Stimulated activated CD4-positive, alpha-beta T cell treated with anti-CD3 and anti-CD28 coated beads, TNF-alpha, amount 100 ng/mL, for 4 hours (primary cell): ENCODE results near the gene TMEM129.
A peak's percentile ranks its signal among the peaks of the same experiment; 100 is the strongest.

ENCODE experiments used
- DNase-seq, 3 experiments: peaks; one replicate each; pipeline ENCODE4 v3.0.0-alpha.2; 2020; ENCODE audit warnings: low read depth in 3 of 3

TMEM129 gene, protein sequence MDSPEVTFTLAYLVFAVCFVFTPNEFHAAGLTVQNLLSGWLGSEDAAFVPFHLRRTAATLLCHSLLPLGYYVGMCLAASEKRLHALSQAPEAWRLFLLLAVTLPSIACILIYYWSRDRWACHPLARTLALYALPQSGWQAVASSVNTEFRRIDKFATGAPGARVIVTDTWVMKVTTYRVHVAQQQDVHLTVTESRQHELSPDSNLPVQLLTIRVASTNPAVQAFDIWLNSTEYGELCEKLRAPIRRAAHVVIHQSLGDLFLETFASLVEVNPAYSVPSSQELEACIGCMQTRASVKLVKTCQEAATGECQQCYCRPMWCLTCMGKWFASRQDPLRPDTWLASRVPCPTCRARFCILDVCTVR

DNA sequence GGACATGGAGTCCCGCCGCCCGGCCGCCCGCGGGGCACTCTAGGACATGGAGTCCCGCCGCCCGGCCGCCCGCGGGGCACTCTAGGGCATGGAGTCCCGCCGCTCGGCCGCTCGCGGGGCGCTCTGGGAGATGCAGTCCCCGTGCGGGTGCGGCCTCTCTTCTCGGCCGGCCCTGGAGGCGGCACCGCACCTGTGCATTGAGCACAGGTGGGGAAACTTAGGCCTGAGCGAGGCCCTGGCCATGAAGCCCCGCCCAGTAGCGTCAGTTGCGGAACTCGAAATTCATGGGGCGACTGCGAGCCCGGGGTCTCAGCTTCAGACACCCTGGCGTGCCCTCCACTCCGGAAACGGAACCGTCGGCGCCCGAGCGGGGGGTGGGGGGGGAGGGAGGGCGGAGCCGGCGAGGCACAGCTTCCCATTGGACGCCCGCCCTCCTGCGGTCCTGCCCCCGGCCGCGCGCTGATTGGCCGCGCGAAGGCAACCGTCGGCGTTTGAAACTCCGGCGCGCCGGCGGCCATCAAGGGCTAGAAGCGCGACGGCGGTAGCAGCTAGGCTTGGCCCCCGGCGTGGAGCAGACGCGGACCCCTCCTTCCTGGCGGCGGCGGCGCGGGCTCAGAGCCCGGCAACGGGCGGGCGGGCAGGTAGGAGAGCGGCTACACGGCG lies at the start of gene TMEM129, which contains the start of gene TACC3:
TMEM129 (minus strand) TSS at position 321 of the 663 bp plus-strand sequence. CDS start 486 bp downstream, outside the sequence.
TACC3 (plus strand) TSS at position 519 of the 663 bp plus-strand sequence. CDS start 1,901 bp downstream, outside the sequence.
- peak; percentile 88 to 90 (median 88) for DNase-seq

DNA sequence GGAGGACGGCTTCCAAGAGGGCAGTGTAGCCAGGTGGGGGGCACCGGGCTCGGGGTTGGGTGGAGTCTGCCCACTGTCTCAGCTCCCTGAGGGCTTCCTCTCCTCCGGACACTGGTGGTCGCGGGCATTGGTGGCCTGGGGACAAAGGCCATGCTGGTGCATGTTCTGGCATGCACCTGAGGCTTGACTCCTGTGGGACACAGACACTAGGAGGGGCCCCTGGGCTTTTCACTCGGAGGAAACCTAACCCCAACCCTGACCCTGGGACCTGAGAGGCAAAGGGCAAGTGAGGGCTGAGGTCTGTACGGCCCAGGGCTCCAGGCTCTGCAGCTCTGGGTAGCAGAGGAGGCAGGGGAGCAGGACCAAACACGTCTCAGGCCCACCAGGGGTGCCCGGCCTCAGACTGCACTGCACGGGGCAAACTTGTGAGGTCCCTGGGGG lies 49.7 kb upstream of the TMEM129 start:
- DNase-seq: no peak

DNA sequence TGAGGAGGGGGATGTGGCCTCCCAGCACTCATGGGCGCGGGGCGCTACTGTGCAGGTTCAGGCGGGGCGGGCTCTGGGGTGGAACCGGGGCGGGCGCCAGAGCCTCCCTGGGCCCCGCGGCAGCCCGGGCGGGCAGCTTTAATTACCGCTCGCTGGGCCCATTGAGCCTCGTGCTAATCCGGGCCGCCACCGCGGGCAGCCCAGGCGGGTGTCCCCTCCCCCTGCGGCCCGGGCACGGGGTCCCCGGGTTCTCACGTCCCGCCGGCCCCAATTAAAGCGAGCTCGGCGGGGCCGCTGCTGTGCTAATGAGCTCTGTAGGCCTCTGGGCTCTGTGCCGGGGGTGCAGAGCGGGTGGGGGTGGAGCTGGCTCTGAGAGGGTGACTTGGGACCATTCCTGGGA lies 49.1 kb upstream of the TMEM129 start:
- DNase-seq: no peak

DNA sequence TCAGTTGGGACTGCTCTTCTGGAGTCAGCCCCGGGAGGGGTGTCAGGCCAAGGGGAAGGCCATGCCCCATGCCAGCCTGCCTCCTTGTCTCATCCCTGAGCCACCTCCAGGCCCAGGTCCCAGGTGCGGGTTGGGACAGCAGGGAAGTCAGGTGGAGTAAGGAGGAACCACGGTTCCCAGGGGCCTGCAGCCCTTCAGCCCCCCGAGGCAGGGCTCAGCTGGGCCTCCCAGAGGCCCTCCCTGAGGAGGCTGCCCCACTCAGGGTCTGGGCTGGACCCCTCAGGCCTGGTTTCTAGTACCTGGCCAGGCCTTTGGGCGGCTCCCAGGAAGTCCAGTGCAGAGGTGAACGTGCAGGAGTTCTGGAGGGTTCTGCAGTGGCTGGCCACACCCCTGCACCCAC lies 48.6 kb upstream of the TMEM129 start:
- no peak for DNase-seq

DNA sequence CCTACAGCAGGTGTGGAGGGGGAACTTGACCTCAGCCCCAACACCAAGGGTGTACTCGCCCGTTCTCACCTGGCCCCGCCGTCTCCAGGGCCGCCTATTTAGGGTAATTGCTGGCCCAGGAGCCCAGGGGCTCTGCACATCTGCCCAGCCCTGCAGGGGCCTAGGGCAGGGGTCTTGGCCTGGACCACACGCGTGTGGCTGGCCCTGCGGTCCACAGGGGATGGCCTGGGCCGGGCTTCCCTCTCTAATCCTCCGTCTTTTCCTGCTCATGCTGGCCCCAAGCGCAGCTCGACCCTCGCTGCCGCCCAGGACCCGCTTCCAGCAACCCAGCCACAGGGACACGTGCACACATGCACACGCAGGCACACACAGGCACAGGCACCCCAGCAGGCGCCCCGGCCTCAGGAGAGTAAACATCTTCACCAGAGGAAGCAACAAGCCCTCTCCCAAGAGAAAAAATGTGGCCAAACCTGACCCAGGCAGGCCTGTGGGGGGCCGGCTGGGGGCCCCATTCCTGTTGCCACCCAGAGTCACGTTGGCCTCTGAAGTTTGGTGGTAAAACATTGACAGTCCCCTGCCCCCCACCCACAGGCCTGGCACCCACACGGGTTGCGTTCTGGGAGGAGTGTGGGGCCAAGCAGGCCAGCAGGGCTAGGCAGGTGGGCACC lies 47.4 kb upstream of the TMEM129 start:
- DNase-seq: no peak

DNA sequence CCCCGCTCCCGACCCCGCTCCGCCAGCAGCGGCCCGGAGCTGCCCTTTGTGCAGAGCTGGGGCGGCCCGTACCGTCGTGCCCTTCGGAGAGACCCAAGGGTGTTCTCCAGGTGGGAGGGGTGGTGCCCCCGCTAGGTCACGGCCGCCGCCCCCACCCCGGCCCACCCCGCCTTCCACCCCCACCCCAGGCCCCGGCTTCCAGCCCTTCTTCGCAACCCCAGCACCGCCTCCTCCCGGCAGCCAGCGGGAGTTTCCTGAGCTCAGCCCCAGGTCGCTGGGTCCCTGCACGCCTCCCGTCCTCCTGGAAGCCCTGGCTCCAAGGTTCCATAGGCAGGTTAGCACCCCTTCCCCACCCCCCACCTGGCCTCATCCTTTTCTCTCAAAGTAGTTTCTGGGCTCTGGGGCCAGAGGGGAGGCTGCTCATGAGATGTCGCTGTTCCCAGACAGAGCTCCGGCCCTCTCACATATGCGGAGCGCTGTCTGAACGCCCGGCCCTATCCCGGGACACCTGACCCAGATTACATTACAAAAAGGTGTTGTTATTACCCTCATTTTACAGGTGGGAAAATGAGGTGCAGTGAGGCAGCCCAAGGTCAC lies 46.7 kb upstream of the TMEM129 start:
- no peak for DNase-seq

DNA sequence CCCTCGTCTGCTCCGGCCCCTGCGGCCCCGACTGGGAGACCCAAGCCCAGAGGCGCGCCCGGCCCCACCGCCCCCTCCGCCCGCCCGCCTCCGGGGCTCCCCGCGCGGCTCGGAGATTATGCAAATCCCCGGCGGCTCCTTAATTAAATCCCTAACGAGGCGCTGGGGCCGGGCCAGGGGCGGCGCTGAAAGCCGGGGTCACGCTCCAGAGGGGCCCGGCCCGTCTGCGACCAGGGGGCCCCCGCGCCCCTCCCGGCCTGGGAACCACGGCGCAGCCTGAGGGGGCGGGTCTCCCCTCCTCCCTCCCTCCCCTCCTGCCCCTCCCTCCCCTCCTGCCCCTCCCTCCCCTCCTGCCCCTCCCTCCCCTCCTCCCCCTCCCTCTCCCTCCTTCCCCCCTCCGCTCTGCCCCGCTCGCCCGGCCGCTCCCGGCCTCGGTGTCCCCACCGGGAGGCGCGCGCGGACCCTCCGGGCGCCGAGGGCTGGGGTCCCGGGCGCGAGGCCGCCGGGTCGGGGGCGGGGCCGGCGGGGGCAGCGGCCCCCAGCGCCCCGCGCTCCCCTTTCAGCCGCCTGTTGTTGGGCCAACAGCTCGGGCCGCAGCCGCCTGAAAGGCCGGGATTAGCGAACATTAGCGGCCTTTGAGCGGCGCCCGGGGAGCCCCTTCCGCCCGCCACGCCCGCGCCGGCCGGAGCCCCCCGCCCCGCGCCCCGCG lies 46.1 kb upstream of the TMEM129 start:
- no peak for DNase-seq

DNA sequence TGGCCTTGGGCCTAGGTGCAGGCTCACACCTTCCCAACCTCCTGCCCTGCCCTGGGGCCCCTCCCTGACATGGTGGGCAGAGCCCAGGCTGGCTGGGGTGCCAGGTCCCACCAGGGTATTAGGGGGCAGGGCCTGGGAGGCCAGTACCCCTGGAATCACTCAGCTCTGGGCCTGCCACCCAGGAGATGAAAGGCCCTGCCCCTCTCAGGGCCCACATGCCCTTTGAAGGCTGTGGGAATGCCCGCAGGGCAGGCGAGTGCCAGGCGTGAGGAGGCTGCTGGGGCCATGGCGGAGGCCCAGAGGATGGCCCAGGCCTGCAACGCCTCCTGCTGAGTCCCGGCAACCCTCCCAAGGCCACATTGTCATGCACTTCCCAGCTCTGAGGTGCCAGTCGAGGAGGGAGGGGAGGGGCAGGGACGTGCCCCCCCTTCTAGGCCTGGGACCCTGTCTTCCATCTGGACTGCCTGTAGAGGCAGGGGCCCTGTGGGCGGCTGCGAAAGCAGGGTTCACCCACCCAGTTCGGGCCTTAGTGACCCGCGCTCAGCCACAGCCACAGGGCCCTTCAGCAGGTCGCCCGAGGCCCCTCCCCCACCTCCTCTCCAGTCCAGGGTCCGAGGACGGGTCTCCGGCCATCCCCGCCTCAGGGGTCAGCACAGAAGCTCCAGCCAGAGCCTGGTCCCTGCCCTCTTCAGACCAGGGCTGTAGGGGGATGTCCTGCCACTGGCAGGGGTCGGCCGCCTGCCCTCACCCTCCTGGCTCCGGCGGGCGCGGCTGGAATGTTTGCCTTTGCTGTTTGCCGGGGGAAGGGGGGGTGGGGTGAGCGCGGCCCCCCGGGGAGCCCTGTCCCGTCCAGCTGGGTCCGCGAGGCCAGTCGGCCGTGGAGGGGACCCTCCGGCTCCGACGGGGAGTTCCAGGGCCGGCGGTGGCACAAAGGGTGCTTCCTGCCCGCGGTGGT lies 45.3 kb upstream of the TMEM129 start:
- DNase-seq: no peak

DNA sequence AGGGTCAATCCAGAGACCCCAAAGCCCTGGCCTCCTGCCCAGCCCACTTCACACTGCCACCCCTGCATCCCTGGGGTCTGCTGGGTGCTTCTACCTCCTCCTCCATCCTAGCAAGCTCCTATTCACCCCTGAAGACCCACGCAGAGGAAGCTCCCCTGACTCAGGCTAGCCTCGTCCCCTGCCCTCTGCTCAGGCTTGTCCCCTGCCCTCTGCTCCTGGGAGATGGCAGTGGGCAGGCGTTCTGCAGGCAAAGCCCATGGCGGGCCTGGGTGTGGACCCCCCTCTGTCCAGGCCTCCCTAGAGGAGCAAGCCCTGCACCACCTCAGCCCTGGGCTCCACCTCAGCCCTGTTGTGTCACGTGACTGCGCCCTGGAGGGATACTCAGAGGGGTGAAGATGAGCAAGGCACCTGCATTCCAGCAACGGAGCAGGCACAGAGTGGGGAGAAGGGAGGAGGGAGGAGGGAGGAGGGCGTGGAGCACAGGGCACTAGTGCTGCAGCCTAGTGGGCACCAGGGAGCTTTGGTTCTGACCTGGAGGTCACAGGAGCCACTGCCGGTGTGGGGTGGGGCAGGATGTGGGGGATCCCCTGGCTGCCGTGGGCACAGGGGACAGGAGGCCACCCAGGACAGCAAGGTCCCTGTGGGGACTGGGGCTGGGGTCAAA lies 44.4 kb upstream of the TMEM129 start:
- no peak for DNase-seq

DNA sequence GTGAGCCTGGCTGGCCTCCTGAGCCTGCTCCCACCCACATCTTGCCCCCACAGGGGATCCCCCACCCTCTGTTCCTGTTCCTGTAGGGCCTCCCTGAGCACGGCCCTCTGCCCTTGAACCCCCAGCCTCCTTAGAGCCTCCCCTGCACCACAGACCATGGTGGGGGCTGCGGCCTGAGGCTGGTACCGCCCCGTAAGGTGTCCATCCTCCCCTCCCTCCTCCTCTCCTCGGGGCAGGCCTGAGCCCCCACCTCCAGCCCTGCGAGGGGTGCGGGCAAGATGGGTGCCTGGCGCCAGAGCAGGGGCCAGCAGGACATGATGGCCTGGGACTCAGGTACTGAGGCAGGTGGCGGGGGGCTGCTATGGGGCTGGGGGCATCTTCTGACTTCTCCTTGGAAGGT lies 43.5 kb upstream of the TMEM129 start:
- DNase-seq: no peak

DNA sequence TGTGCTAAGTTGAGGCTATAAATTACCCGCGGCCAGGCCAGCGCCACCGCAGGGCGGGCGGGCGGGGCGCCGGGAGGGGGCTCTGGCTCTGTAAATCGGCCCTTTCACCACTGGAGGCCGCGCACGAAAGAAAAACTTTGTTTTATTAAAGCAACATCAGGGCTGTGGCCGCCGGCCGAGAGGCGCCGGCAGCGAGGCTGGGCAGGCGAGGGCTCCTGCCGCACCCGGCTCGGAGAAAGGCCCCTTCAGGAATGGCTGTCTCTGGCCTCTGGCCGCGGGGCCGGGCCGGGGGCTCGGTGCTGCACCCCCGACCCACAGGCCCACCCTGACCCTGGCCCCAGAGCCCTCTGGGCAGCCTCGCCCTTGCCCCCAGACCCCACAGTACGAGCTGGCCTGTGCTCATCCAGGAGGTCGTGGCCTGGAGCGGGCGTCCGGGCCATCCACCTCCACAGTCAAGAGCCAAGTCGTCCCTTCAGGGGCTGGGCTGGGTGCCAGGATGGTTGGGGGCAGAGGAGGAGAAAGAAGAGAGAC lies 42.5 kb upstream of the TMEM129 start:
- no peak for DNase-seq

DNA sequence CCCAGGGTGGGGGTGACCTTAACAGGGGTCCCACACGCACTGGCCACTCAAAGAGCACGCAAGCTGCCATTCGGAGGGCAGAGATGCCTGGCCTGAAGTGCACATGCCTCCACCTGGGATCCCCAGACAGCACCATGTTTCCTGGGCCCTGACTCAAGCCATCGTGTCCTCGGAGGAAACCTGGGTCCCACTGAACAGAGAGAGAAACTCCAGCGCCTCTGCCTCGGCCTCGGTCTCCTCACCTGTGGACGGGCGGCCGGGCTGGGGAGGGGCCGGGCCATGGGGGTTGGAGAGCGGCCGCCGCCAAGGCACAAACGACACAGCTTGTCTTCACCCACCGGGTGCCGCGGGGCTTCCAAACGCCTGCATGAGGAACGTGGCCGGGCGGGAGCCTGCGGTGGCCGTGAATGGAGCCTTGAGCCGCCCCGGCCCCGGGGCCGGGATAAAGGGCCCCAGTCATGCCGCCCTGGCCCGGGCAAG lies 42.0 kb upstream of the TMEM129 start:
- DNase-seq: no peak

DNA sequence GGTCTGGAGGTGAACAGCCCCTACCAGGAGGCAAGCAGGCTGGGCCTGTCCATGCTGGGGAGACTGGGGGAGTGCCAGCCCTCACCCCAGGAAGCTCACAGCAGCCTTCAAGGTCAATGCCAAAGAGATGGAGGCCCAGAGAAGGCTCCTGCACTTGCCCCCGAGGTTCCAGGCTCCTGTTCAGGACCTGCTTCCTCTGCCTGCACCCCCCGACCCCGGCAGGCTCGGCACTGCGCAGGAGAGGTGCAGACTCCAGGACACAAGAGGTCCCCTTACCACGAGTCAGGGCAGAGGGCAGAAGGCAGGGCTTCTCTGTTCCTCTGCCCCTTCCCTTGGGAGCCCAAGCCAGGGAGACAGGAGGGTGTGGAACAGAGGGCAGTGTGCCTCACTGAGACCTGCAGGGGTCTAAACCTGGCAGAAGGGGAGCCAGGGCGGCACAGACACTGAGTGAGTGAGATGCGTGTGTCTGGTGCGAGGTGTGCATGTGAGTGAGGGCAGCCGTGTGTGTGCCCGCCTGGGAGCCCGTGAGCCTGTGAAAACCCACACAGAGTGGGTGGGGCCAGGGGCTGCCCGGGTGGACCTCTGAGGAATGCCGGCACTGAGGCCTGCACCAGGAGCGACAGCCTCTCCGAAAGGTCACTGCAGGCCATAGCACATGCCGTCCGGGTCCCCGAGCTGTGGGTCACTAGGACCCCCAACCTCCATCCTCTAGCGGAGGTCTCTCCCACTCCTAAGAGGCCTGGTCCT lies 41.3 kb upstream of the TMEM129 start:
- DNase-seq: no peak

DNA sequence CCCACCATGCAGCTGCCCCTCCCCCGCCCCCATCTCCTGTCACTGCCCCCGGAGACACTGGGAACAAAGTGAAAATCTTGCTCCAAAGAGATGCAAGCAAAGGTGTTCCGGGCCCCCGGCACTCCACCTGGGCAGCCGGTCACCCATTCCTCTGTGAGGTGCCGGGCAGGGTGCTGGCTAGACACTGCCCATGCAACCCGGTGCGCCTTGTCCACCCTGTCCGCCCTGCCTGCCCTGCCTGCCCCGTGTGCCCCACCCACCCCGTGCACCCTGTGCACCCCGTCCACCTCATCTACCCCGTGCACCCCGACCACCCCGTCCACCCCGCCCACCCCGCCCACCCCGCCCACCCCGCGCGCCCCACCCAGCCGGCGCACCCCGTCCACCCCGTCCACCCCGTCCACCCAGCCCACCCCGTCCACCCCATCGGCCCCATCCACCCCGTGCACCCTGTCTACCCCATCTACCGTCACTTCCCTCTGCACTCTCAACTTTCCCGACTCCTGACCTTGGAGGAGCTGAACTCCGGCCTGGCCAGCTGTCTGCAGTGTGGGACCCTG lies 40.1 kb upstream of the TMEM129 start:
- no peak for DNase-seq

DNA sequence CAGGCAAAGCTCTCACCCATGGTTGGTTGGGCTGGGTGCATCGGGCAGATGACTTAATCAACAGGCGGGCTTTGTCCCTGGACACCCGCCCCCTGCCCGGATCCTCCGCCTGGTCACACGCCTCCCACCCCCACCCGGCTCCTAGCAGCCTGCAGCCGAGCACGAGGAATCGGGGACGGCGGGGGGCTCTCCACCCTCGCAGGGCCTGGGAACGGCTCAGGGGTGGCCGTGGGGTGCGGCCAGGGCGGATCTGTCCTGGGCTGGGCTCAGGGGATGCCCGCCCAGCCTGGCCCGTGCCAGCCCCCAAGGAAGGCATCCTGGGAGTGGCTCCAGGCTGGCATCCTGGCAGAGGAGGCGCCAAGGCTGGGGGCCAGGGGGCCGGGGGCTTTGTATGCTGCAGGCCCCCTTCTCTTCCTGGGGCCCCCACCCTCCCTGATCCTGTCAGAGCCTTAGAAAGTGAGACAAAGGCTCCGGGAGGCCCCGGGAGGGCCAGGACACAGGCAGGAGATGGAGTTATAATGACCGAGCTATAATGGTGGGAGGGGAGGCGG lies 39.5 kb upstream of the TMEM129 start:
- DNase-seq: no peak

DNA sequence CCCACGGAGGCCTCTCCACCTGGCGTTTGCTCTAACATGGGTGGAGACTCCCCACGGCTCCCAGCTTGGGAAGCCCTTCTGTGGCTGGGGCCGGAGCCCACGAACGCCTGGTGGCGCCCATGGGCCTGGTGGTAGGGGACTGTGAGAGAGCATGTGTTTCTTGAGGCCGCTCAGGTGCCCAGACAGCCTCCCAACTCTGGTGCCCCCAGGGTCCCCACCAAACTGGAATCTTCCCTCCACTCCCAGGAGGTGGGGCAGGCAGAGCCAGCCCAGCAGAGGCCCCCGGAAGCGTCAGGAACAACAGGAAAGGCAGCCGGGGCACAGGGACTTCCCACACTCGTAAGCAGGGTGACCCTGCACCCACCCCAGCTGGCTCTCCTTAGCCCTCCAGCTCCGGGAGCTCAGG lies 38.7 kb upstream of the TMEM129 start:
- DNase-seq: no peak

DNA sequence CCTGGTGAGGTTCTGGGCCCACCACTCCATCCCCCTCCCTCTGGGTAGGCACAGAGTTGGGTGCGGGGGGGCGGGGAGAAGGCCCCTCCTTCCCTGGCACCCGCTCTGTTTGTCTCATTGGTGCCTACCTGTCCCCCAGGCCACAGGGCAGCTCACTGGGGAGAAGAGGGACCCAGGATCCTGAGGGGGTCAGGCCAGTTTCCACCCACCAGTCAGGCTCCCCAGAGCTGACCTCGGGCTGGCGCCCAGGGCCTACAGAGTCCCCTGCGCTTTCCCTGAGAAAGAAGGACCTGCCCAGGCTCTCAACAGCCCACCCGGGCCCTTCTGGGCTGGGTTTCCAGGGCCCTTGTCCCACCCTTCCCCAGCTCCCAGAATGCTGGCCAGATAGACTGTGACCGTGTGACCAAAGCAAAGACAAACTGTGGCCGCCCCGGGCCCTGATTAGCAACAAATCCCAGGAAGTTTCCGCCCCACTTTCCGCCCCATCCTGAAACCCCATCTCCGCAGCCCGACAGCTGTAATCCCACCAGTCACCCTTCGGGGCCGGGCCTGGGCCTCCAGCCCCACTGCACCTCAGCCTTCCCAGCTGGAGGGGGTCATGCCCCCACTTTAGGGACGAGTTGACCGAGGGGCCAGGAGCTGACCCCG lies 38.2 kb upstream of the TMEM129 start:
- no peak for DNase-seq
